GM12878 (cell line): ENCODE results near the gene AHNAK. TPM values are rescaled to one million over a fixed set of nuclear protein-coding genes. Genes with fewer than 3 reads are reported as not detected.
"Not testable (repeated sequence)": the region's sequence is repeated elsewhere in the genome, so short reads cannot be mapped to it uniquely, and the experiment has no call there.

Experiments
- ATAC-seq: fragments of 200-7000 bp; cut with Tn5 transposase; 3 replicates; pipeline ENCODE4 v1.9.1; 2020; ENCODE audit warnings: mild to moderate bottlenecking, moderate library complexity
- BruUV-seq: library from RNA; stranded (reverse); fragments of 400-500 nt; replicated peaks from 2 replicates; lab custom pipeline; 2021; lab: Mats Ljungman, UMichigan
- CTCF ChIA-PET: fragments of 300-600 bp; sonication (Branson Sonifier 250); formaldehyde crosslinking; extraction: SDS; loops from one replicate; lab custom pipeline; 2021; ENCODE audit warnings: inconsistent platforms; lab: Yijun Ruan, JAX
- POLR2A ChIA-PET: fragments of 350-600 bp; formaldehyde crosslinking; extraction: SDS; loops from one replicate; lab custom pipeline; 2021; ENCODE audit warnings: inconsistent platforms; lab: Charles Lee
- RAD21 ChIA-PET: fragments of 300-600 bp; sonication (Branson Sonifier 250); formaldehyde crosslinking; loops from one replicate; lab custom pipeline; 2023; ENCODE audit warnings: antibody characterized with exemption; ENCODE audit not compliant: unreplicated experiment; lab: Charles Lee
- SMC1A ChIA-PET: fragments of 300-600 bp; sonication (Branson Sonifier 250); formaldehyde crosslinking; loops from one replicate; lab custom pipeline; 2023; ENCODE audit not compliant: unreplicated experiment, uncharacterized antibody; lab: Charles Lee
- DNase-seq: peaks from one replicate; pipeline ENCODE4 v3.0.0-alpha.2; 2011; ENCODE audit warnings: low read depth, low spot score
- FAIRE-seq: peaks from 3 replicates; lab custom pipeline; 2011; peaks lifted over from hg19 to GRCh38; lab: Jason Lieb, UNC
- H2AFZ ChIP-seq: 2 replicates; pipeline ENCODE4 v1.6.0; 2011; ENCODE audit warnings: low read depth, low read length, control low read depth; ENCODE audit not compliant: control insufficient read depth
- H3K27ac ChIP-seq: 2 replicates; pipeline ENCODE4 v1.5.1; 2011; ENCODE audit warnings: control low read depth; ENCODE audit not compliant: control insufficient read depth, insufficient read depth
- H3K27me3 ChIP-seq, 2 experiments: replicated peaks in 1 of 2; 2 replicates each; pipeline versions ENCODE4 v1.6.0 to v1.6.1; 2011; ENCODE audit warnings: low read length in 1 of 2; ENCODE audit not compliant: control insufficient read depth in 2 of 2, insufficient read depth in 2 of 2
- H3K36me3 ChIP-seq, 2 experiments: 2 replicates each; pipeline ENCODE4 v1.5.1; 2011; ENCODE audit warnings: low read length in 1 of 2; ENCODE audit not compliant: control insufficient read depth in 2 of 2, insufficient read depth in 2 of 2
- H3K4me1 ChIP-seq: 2 replicates; pipeline ENCODE4 v1.6.1; 2011; ENCODE audit warnings: mild to moderate bottlenecking, low read length, moderate library complexity, mixed read lengths; ENCODE audit not compliant: control insufficient read depth, insufficient read depth
- H3K4me2 ChIP-seq: 2 replicates; pipeline ENCODE4 v1.6.0; 2011; ENCODE audit warnings: control low read depth; ENCODE audit not compliant: control insufficient read depth, insufficient read depth
- H3K4me3 ChIP-seq: fragments of 200-600 bp; sonication (generic); 2 replicates; pipeline ENCODE4 v1.5.1; 2016
- H3K79me2 ChIP-seq: 2 replicates; pipeline ENCODE4 v1.6.0; 2011; ENCODE audit warnings: low read length; ENCODE audit not compliant: control insufficient read depth, insufficient read depth
- H3K9ac ChIP-seq: 2 replicates; pipeline ENCODE4 v1.8.0; 2011; ENCODE audit warnings: low read length, control low read depth, mixed read lengths; ENCODE audit not compliant: control insufficient read depth, insufficient read depth
- H3K9me3 ChIP-seq: replicated peaks from 3 replicates; pipeline ENCODE4 v1.5.1; 2011; ENCODE audit warnings: mild to moderate bottlenecking, low read length; ENCODE audit not compliant: control insufficient read depth, insufficient read depth
- H4K20me1 ChIP-seq: 2 replicates; pipeline ENCODE4 v1.6.0; 2011; ENCODE audit not compliant: control insufficient read depth, insufficient read depth
- CHD1 ChIP-seq: IDR thresholded peaks from 2 replicates; pipeline ENCODE4 v1.6.1; 2012; ENCODE audit warnings: low read depth, low read length, improper control_type of control experiment
- WGBS: methylation state at CpG from one replicate; pipeline ENCODE4 v1.1.6; 2016; ENCODE audit warnings: low lambda C conversion rate; ENCODE audit not compliant: insufficient replicate concordance, insufficient coverage; ENCODE audit errors: missing lambda C conversion rate; 5-methylcytosine and 5-hydroxymethylcytosine counted together
- in situ Hi-C: fragments of 300-500 bp; cut with MboI; formaldehyde crosslinking; loops from 9 replicates; pipeline ENCODE4 v1.14.3; 2018; ENCODE audit warnings: mixed read lengths
- intact Hi-C: fragments of 100-400 bp; cut with micrococcal nuclease; formaldehyde crosslinking; loops from one replicate; pipeline ENCODE4 v1.14.2; 2022; ENCODE audit not compliant: unreplicated experiment
- polyA plus RNA-seq, 11 experiments: library from polyadenylated mRNA; depleted of rRNA in 4 of 11; unstranded in 6 of 11; stranded (reverse) in 5 of 11; fragments of >200 nt; fragmentation: Nextera tagmentation in 4 of 11; fragmentation: Illumina TruSeq in 1 of 11; extraction: Ambion mirVana in 4 of 11; extraction: Trizol in 1 of 11; gene quantifications; 1 replicate in 1 of 11; 2 replicates in 10 of 11; pipeline versions ENCODE4 v1.2.1 to v1.2.3, GENCODE V29; 2011 to 2016; ENCODE audit warnings: inconsistent platforms in 2 of 11, missing spikeins in 2 of 11, low read depth in 1 of 11
- total RNA-seq, 4 experiments: library from RNA; depleted of rRNA in 3 of 4; stranded (reverse); fragments of >200 nt in 3 of 4; fragmentation: Illumina TruSeq in 1 of 4; extraction: Trizol in 1 of 4; gene quantifications; 2 replicates each; pipeline versions ENCODE4 v1.2.1 to v1.2.3, GENCODE V29; 2013 to 2021

The AHNAK gene
- total and polyA plus RNA-seq, 10 of the 15 experiments (the other 5 are each of a cell fraction or from before 2014, with no cell fraction given), result 0.76 to 90.3 (median 19.4) TPM

DNA sequence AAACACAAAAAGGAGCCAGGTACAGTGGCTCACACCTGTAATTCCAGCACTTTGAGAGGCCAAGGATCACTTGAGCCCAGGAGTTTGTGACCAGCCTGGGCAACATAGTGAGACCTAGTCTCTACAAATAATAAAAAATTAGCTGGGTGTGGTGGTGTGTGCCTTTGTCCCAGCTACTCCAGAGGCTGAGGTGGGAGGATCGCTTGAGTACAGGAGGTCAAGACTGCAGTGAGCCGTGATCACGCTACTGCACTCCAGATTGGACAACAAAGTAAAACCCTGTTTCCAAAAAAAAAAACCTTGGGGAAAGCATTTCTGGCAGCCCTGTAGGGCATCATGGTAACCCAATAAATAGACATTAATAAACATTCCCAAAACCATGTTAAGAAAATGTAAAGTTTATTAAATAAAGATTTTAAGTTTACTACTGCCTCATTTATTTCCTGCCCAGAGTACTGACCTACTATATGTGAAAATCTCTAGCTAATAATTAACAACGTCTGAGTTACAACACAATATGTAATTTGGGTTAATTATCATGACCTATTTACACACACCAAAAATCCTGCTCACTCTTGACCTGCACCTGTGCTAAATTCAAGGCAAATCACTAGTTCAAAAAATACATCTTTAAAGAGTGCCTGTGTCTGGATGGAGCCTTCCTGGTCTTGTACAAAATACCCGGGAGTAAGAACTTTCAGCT lies 18.6 kb upstream of the AHNAK start (continued):
- no peak for TF ChIP-seq CHD1
- TF ChIP-seq, all 136 proteins: peak for 0

- Histone ChIP-seq H3K79me2 (peaks cover 15% of the 10 kb centered on the region), H3K4me1 (peaks cover 36% of the 10 kb centered on the region), H3K36me3 (peaks cover 16 to 42% of the 10 kb centered on the region in 2 experiments)
- H3K4me3 ChIP-seq, H2AFZ ChIP-seq, in situ Hi-C loops, intact Hi-C loops, H4K20me1 ChIP-seq, ATAC-seq, FAIRE-seq, DNase-seq, H3K27ac ChIP-seq, H3K9ac ChIP-seq, H3K27me3 ChIP-seq, H3K9me3 ChIP-seq, BruUV-seq, H3K4me2 ChIP-seq: not testable (repeated sequence)
- 97% methylated on average over 3 of the region's 3 CpGs for WGBS
- SMC1A ChIA-PET, result interaction anchor here (1.3 to 11.4 kb wide), 10 partner anchors 8 to 169 kb away, joined by 3 to 212 read pairs (median 10); no protein-coding TSS in a partner anchor
- CTCF ChIA-PET, result interaction anchor here (0.6 to 7.5 kb wide), 12 partner anchors 11 to 167 kb away, joined by 3 to 246 read pairs (median 11); partner anchors contain the start of gene TUT1
- POLR2A ChIA-PET, result interaction anchor here (0.7 to 11.4 kb wide), 3 partner anchors 9 to 19 kb away, joined by 4 to 188 read pairs (median 29); partner anchors contain the start of gene AHNAK
- RAD21 ChIA-PET, result interaction anchor here (0.9 to 13.9 kb wide), 6 partner anchors 8 to 137 kb away, joined by 3 to 313 read pairs (median 6); partner anchors contain the start of genes AHNAK and EEF1G
These were observed 15.1 kb upstream of the AHNAK start for GRCh38 chr11:62561677-62562230.
